ENCODE measurements around the gene IL31RA.

The IL31RA gene

DNA sequence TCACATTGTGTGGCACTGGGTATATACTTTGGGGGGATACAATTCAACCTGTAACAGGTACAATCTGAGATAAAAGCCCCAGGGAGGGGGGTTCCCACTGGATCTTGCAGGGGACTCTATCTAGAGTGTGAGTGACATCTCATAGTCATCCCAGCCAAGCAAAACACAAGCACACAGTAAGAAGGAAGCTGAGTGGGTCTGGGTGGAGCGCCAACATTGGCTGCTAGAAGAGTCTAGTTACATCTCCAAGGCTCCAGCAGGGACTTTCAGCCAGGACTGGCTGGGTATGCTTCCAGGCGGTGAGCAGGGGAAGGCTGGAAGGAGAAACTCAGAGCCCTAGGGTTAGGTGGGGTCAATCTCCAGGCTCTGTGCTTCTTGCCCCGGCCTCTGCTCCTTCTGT lies 53.0 kb downstream of the IL31RA start:
- DNase-seq = peak; percentile 33

DNA sequence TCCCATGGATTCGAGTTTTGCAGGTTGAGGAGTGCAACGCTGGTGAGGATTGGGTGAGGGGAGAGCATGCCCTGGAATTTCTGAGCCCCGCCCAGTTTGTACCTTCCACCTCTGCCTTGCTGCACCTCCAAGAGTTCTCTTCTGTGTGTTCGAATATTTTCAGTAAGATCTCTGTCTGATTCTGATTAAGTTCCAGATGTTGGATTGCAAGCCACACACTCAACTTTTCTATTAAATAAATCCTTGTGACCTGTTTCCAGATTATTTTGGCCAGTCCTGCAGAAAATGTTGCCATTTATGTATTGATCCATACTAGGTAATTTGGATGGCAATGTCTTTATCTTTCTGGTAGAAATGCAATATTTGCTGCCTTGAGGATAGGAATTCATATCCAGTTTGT lies 54.1 kb downstream of the IL31RA start:
- DNase-seq = no peak

- DNase-seq = no peak
These were observed 56.8 kb downstream of the IL31RA start for GRCh38 chr5:55907927-55908326.

DNA sequence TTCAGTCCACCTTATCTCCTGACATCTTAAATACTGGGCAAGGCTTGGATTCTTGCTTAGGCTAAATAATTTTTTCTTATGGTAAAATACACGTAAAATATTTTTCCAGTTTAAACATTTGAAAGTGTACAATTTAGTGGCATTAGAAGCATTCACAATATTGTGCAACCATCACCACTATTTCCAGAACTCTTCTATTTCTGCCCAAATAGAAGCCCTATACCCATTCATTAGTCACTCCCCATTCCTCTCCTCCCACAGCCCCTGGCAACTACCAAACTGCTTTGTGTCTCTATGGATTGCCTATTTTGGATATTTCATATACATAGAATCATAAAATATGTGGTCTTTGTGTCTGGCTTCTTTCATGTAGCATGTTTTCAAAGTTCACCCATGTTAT lies 57.6 kb downstream of the IL31RA start:
- DNase-seq = no peak

DNA sequence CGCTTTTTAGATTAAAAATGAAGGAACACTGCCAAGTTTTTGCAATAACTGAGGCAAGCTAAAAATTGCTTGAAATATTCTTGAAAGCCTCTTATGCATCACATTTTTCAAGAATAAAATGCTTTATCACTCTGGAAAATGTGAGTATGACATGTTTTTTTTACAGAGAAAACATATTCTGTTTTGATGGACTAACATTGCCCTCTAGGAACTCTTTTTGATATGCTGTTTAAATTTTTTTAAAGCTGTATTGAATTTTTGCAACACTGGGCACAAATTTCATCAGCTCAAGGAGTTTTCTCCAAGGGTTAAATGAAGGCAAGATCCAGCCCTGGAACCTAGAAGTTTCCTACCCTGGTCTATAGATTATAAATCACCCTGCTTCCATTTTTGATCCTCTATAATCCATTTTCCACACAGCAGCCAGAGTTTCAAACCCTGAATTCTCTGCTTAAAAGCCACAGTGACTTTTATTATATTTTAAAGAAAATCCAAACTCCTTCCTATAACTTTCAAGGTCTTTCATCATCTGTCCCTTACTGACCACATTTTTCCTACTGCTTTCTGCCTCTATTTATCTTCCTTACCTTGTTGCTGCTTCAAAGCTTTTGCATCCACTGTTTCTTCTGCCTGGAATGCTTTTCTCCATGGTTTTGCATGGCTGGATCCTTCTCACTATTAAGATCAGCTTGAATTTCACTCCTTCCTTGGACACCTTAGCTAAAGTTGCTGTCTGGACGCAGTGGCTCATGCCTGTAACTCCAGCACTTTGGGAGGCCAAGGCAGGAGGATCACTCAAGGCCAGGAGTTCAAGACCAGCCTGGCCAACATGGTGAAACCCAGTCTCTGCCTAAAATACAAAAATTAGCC lies 60.9 kb downstream of the IL31RA start:
- no peak for DNase-seq

GRCh38 chr5:55913466-55914413 lies 62.6 kb downstream of the IL31RA start:
- DNase-seq = no peak

DNA sequence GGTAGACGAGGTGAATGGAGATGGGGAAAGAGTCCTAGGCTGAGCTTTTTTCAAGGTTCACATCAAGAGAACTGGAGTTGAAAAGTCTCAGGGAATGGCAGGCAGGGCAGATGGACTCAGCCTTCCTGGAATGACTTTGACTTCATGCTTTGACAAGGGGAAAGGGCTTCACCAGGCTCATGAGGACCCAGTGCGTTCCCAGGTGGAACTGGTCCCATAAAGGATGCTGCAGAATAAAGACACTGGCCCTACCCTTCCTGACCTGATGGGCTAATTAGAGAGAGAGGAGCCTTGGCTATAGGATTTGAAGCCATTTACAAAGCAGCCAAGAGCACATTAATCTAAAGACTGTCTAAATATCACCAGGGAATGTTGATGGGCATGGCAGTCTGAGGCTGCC lies 63.8 kb downstream of the IL31RA start:
- no peak for DNase-seq

- no peak for DNase-seq
These were observed 64.6 kb downstream of the IL31RA start for GRCh38 chr5:55915783-55916182.

GRCh38 chr5:55916986-55917385 lies 65.8 kb downstream of the IL31RA start:
- DNase-seq = no peak

DNA sequence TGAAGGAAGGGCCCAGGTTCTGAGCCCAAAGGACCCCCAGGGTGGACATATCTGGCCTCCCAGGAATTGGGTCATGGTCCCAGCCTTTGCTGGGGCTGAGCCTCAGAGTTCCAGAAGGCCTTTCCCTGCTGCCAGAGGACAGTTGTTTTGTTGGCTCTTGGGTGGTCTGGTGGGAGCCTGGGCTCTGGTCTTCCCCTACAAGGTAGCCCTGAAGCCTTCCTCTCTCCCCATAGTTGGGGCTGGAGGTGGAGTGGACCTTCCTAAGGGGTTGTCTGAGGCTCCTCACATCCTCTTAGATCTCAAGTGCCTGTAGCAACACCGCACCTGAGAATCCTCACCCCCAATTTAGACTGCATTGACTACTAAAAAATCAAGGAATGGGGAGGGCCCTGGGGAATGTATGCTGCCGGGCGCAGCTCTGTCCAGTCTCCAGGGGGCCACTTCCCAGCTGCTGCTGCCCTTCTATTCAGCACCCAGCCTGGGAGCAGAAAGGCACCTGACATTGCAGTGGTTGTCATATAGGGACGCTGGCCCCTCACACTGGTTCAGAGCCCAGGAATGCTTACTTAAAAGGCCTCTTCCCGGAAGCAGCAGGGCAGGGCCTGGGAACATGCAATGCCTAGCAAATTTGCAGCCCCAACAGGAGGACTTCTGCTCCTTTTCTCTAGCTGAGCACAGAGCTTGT lies 66.4 kb downstream of the IL31RA start:
- DNase-seq = no peak

DNA sequence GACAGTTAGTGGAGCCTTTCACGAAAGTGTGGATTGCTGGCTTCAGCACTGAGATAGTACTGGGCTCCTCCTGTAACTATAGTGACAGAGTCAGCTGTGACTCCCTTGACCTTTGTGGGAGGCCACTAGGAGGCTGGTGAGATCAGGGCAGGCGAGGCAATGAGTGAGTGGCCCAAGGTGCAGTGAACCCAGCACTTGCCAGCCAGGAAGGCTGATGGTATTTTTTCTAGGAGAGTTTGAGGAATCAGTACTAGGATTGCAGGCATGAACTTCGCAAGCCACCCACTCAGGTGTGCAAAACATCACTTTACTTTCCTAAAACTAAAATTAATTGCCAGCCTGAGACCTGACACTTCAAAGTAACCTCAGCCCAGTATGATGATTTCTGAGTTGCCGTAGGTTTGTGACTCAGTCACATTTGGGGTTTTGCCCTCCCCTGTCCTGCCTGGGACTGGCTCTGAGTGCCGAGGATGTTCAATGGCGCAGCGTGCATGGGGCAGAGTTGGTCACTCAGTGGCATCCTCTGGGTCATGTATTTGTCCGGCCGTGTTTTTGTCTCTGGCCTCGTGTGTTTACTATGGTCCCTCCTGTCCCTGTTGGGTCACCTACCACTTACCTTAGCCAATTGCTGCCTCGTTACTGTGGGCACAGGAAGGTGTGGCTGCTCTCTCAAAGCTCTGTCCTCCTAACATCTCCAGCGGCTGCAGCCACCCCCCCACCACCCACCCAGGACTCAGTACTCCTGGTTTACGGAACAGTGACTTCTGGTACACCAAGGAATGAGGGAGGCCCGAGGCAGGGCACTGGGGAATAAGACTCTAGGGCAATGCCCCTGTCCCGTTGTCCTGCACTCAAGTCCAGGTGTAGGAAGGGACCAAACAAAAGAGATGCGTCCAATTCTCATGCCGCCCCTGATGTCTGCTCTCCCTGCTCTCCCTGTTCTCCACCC lies 67.2 kb downstream of the IL31RA start:
- peak; percentile 44 for DNase-seq

- DNase-seq = no peak
These were observed 68.5 kb downstream of the IL31RA start for GRCh38 chr5:55919625-55920024.

DNA sequence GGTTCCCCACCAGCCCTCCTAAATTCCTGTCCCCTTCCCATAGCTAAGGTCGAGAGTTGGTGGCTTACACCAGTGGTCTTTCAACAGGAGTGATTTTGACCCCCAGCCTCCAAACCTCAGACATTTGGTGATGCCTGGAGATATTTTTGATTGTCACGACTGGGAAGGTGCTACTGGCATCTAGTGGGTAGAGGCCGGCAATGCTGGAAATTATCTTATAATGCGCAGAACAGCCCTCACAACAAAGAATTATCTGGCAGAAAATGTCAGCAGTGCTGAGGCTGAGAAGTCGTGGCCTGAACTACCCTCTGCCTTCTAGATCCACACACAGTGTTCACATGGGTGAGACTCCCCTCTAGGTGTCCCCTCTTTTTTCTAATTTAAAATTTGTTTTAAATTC lies 69.6 kb downstream of the IL31RA start:
- no peak for DNase-seq

DNA sequence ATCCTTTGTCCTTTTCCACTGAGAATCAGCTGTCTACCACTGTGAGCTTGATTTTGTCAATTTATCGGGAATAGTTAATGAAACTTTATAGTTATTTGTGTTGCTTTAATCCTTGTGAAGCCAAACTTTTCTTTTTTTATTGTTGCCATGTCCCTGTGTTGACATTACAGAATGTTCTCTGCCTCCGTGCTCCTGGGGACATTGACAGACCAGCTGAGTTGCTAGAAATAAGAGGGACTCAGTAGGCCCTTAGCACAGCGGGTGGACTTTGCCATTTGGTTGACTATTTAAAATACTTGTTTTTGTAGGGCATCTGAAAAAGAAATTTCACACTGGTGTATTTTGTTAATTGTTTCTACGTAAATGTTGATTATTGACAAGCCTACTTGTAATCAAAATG lies 70.5 kb downstream of the IL31RA start:
- no peak for DNase-seq

- peak; percentile 45 for DNase-seq
These were observed 72.1 kb downstream of the IL31RA start for GRCh38 chr5:55923177-55923771.

DNA sequence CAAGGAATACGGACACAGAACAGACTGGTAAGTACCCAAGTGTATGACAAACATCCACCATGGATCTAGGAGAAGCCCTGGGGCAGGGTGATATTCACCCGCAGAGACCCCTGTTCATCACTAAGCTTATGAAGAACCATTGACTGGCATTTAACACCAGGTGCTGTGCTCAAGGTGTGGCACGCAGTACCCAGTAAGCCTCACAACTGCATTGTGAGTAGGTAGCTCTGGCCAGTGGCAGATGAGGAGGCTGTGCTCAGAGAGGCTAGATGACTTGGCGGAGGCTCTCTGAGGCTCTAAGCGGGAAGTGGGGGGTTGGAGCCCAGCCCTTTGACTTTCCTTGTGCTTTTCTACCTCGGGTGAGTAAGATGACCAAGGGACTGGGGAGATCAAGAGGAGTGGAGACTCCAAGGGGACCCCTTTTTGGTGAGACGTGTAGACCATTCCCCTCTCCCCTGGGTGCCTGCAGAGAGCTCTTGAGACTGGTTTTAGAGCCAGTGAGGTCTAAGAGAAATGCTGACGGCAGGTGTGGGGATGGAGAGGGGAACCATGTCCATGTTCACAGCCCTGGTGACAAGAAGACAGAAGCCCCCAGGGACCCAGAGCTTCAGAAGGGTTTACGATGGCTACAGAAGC lies 72.8 kb downstream of the IL31RA start:
- no peak for DNase-seq

GRCh38 chr5:55924744-55925143 lies 73.6 kb downstream of the IL31RA start:
- DNase-seq = no peak

- DNase-seq = no peak
These were observed 74.0 kb downstream of the IL31RA start for GRCh38 chr5:55925181-55925580.

DNA sequence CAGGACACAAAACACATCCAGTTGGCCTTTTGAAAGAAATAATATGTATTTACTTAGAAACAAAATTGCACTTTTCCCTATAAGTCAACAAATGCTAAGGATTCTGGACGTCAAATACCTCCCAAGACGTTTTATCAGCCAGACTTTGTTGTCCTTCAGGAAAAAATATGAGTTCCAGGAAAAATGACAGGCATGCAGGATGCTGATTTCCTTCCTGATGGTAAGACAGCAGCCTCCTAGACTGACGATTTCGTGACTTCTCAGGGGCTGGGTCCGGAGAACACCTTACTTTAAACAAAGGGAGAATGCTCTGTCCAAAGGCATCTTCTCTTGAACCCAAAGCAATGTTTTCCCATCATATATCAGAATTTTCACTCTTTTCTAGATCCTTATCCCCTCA lies 74.6 kb downstream of the IL31RA start:
- DNase-seq = no peak

DNA sequence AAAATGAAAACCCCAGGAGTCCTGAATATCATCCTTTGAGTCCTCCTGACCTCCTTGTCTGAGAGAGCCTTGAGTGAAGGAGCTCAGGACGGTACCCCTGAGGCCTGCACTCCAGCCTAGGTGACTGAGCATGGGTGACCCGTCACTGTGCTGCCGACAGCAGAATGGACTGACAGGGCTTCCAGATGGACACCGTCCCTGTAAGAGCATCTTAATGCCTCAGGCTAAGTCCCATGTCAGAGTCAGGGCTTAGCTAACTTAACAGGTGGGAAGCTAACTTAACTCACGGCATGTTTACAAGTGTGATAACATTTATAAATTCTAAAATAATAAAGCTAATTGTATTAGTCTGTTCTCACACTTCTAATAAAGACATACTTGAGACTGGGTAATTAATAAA lies 75.3 kb downstream of the IL31RA start:
- DNase-seq = no peak

Data from inflammatory macrophage treated with lipopolysaccharide for 4 hours (primary cell).